Ovary (tissue), 9 donors: Measurements from ENCODE around the gene F10. TPM values are rescaled to one million over a fixed set of nuclear protein-coding genes. Genes with fewer than 3 reads are reported as not detected.

Experiments used
- DNase-seq, 5 donors: peaks; one replicate each; pipeline ENCODE4 v3.0.0-alpha.2; 2019 to 2020
- H3K27ac ChIP-seq, 2 donors: fragments of 200-600 bp; one replicate each; pipeline versions ENCODE4 v1.5.1 to v1.8.0; 2019 to 2022
- H3K27me3 ChIP-seq: fragments of 200-600 bp; one replicate; pipeline ENCODE4 v1.8.0; 2022
- H3K36me3 ChIP-seq: fragments of 200-600 bp; sonication (generic); one replicate; pipeline ENCODE4 v1.5.1; 2019
- H3K4me1 ChIP-seq: one replicate; pipeline ENCODE4 v1.8.1; 2013; ENCODE audit warnings: mild to moderate bottlenecking, moderate library complexity; ENCODE audit not compliant: insufficient read depth
- H3K4me3 ChIP-seq: fragments of 200-600 bp; sonication (generic); one replicate; pipeline ENCODE4 v1.5.1; 2017
- H3K9me3 ChIP-seq, 2 donors: fragments of 200-600 bp in 1 of 2; sonication (generic) in 1 of 2; one replicate each; pipeline versions ENCODE4 v1.5.1 to v1.8.1; 2013 to 2019; ENCODE audit warnings: mild to moderate bottlenecking in 1 of 2, moderate library complexity in 1 of 2
- EP300 ChIP-seq: sonication (generic); formaldehyde crosslinking; IDR thresholded peaks from one replicate; pipeline ENCODE4 v1.6.1; 2017; ENCODE audit warnings: antibody characterized with exemption
- POLR2A ChIP-seq: fragments of 450-650 bp; IDR thresholded peaks from one replicate; pipeline ENCODE4 v1.6.1; 2017; ENCODE audit warnings: antibody characterized with exemption, mild to moderate bottlenecking, moderate library complexity
- WGBS, 3 donors: extraction: QIAGEN DNeasy Blood & Tissue Kit in 1 of 3; methylation state at CpG; one replicate each; pipeline versions ENCODE4 v1.1.5 to v1.1.7; 2013 to 2017; 5-methylcytosine and 5-hydroxymethylcytosine counted together
- intact Hi-C, 4 donors: fragments of 100-400 bp; cut with DNase I; formaldehyde crosslinking; loops; one replicate each; pipeline versions ENCODE4 v1.11.0 to v1.15.1; 2022 to 2023
- polyA plus RNA-seq, 2 donors: library from polyadenylated mRNA; stranded (reverse); fragments of 200-250 nt in 1 of 2; fragments of 350-450 nt in 1 of 2; fragmentation: Illumina TruSeq in 1 of 2; extraction: RNeasy Lipid Tissue Mini Kit (QIAGEN cat#74804) in 1 of 2; gene quantifications; one replicate each; pipeline ENCODE4 v1.2.3, GENCODE V29; 2013 to 2014
- total RNA-seq, 7 donors: library from RNA; depleted of rRNA in 2 of 7; stranded (reverse); fragments of >200 nt in 2 of 7; fragmentation: NEBNext Ultra II Directional in 3 of 7; extraction: Animal tissue kit (Norgen Biotek cat#: 25700) in 3 of 7; gene quantifications; one replicate each; pipeline versions ENCODE4 v1.1.0 to v1.2.4, GENCODE V29; 2016 to 2023
- TF ChIP-seq, protein P1 (sequence below), 3 donors: fragments of 450-650 bp in 2 of 3; fragments of 200-600 bp in 1 of 3; IDR thresholded peaks; one replicate each; pipeline versions ENCODE4 v1.5.1 to v1.8.0; 2016 to 2022; ENCODE audit warnings: antibody characterized with exemption in 3 of 3, mild to moderate bottlenecking in 1 of 3
- donor health status: DM: no; HTN: no; CAD: no; lungs with moderate emphysema.
- donor health status: DM: no; HTN: no; CAD: no.
- donor health status: Bipolar disorder and iron deficiency.
- donor health status: DM: yes; HTN: yes; CAD: no.
- donor health status: DM: no; HTN: no; CAD: no.
- donor health status: DM: yes; HTN: yes; CAD: no.

The F10 gene
- total and polyA plus RNA-seq, 9 donors = 13.8 to 41.7 (median 28.3) TPM

DNA sequence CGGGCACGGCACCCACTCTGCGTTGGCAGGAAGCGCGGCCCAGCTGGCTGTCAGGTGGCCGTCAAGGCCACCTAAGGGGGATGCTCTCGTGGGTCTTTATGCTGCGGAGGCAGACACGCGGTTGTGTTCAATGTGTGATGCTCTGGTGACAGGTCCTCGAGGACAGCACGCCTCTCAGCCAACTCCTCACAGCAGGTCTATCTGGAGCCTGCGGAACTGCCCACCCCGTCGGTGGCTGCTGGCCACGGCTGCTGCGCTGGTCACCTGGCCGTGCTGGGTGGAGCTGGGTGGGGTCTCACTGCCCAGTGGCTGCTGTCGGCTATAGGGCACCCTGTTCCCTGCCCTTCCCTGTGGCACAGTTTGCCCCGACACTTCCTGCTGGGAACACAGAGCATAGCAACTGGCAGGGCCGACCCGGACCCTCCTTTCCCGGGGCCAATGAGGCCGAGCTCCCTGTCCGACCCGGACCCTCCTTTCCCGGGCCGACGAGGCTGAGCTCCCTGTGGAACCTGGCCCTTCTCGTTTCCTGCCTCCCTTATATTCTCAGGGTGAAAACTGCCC is 31.3 kb upstream of the F10 start:
- Histone ChIP-seq H3K4me3 (no peak overlapping the region), H3K36me3 (no peaks in the 10 kb centered on the region), H3K4me1 (no peaks in the 10 kb centered on the region), H3K9me3 (no peaks in the 10 kb centered on the region), H3K27ac (no peak overlapping the region), H3K27me3 (no peaks in the 10 kb centered on the region)
- 83 to 84% (median 84%) methylated on average over 24 to 30 of the region's 30 CpGs for WGBS, 3 donors
- intact Hi-C loops = no loop called here
- TF ChIP-seq EP300 (no peak), POLR2A (no peak)
- TF ChIP-seq, protein P1, sequence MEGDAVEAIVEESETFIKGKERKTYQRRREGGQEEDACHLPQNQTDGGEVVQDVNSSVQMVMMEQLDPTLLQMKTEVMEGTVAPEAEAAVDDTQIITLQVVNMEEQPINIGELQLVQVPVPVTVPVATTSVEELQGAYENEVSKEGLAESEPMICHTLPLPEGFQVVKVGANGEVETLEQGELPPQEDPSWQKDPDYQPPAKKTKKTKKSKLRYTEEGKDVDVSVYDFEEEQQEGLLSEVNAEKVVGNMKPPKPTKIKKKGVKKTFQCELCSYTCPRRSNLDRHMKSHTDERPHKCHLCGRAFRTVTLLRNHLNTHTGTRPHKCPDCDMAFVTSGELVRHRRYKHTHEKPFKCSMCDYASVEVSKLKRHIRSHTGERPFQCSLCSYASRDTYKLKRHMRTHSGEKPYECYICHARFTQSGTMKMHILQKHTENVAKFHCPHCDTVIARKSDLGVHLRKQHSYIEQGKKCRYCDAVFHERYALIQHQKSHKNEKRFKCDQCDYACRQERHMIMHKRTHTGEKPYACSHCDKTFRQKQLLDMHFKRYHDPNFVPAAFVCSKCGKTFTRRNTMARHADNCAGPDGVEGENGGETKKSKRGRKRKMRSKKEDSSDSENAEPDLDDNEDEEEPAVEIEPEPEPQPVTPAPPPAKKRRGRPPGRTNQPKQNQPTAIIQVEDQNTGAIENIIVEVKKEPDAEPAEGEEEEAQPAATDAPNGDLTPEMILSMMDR (IDR thresholded peaks at IDR 0.05) = no peak
- DNase-seq = peak in 1 of 5 donors; percentile 7

DNA sequence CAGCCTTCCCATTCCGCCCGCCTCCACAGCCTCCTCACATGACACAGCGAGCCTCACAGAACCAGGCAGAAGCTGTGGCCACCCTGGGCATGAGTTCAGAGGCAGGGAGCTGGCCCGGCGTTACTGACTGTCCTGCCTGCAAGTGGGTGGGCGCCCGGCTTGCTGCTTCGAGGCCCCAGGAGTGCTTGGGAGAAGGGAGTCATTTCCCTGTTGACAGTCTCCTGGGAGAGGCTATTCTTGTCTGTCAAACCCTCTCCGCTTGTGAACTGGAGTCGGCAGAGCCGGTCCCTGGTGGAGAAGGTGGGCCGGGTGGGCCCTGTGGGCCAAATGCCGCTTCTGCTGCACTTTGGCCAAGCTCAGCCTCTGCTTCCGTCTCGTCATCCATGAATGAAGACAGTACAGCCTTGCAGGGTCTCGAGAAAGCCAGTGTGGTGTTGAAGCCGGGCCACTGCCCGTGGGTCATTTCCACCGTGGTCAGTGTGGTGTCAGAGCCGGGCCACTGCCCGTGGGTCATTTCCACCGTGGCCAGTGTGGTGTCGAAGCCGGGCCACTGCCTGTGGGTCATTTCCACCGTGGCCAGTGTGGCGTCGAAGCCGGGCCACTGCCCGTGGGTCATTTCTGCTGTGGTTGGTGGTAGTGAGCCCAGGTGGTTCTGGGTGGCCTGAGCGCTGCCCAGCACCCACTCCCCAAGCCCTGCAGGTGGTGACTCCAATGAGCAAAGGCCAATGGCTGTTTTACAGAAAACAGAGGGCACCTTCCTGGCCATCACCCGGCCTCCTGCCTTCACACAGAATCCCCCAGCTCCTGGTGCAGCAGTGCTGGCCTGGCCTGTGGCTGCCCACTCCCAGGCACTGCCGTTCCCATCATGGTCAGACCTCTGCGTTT is 30.5 kb upstream of the F10 start:
- no peak for TF ChIP-seq EP300
- intact Hi-C loops = no loop called here
- Histone ChIP-seq H3K9me3 (no peaks in the 10 kb centered on the region), H3K36me3 (no peaks in the 10 kb centered on the region), H3K4me3 (no peak overlapping the region), H3K27me3 (no peaks in the 10 kb centered on the region), H3K27ac (no peak overlapping the region), H3K4me1 (no peaks in the 10 kb centered on the region)
- 84 to 86% (median 86%) methylated on average over 31 to 33 of the region's 33 CpGs for WGBS, 3 donors
- DNase-seq = no peak

DNA sequence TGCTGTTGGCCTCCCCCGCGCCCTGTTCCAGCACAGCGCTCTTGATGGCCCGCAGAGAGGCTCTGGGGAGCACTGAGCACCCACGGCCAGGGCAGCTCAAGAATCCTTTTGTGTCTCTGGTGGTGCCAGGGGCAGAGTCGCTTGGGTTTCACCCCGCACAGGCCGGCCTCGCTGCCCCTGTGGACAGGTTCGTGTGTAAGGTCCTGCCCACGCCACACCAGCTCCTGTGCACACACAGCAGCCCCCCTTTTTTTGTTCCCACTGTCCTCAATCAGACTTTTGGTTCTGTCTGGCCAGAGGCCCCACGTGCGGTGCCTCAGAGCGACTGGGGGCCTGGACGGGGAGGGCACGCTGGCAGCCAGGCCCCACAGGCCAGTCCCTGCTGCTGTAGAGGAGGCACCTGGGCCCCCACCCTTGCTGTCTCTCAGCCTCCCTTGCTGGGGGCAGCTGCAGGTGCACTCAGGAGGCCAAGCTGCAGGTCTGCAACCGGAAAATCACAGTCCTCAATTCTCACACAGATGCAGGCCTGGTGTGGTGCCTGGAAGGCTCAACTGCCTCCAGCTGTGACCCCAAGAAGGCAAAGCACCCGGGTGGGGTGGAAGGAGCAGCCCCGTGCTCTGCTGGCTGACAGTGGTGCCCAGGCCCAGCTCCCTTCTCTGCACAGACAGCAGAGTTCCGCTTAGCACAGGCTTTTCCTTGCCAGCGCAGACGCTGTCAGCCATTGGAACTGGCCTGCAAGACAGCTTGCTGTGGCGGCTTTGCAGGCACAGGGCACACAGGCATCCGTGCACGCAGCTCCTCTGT is 29.6 kb upstream of the F10 start:
- Histone ChIP-seq H3K27ac (no peak overlapping the region), H3K27me3 (no peaks in the 10 kb centered on the region), H3K4me3 (no peak overlapping the region), H3K36me3 (no peaks in the 10 kb centered on the region), H3K4me1 (no peaks in the 10 kb centered on the region), H3K9me3 (no peaks in the 10 kb centered on the region)
- no peak for TF ChIP-seq EP300
- TF ChIP-seq POLR2A = no peak
- TF ChIP-seq, protein P1 (IDR thresholded peaks at IDR 0.05) = no peak
- 76 to 84% (median 82%) methylated on average over 25 of the region's 25 CpGs for WGBS, 3 donors
- intact Hi-C loops = no loop called here
- no peak for DNase-seq

DNA sequence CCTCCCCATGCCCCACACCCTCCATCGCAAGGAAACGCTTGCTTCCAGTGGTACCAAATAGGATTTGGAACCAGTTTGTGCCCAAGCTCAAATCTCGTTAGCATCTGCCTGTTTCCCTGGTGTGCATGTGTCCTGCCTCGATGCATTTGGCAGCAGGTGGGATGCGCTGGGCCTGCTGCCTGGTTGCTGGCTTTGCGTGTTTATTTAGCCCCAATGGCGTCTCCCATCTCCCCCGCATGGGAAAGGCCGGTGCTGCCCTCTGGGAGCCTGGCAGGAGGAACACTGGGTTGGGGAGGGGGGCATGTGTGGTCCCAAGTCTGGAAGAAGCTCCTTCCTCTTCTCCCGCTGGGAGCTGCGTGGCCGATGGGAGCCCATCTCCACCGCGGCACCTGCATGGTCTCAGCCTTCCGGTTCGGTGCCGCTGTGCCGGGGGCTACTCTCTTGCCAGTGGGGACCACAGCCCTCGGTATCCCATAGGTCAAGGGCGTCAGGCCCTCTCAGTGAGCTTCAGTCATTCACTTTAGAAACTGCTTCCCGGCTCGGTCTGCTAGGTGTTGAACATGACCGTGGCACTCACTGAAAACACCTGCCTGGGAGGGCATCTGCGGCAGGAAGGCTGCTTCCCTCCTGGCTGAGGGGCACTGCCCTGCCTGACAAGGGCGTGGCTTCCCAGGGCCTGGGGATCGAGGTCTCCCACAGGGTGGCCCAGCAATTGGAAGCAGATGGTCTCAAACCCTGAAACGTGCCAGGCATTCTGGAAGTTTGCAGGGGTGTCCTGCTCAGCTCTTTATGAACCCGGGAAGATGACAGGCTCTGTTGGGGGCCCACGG is 28.8 kb upstream of the F10 start:
- Histone ChIP-seq H3K4me3 (no peak overlapping the region), H3K27me3 (no peaks in the 10 kb centered on the region), H3K4me1 (no peaks in the 10 kb centered on the region), H3K9me3 (no peaks in the 10 kb centered on the region), H3K27ac (no peak overlapping the region), H3K36me3 (no peaks in the 10 kb centered on the region)
- DNase-seq = no peak
- TF ChIP-seq, protein P1 (IDR thresholded peaks at IDR 0.05) = no peak
- no peak for TF ChIP-seq EP300
- TF ChIP-seq POLR2A = no peak
- 60 to 66% (median 62%) methylated on average over 28 to 29 of the region's 29 CpGs for WGBS, 3 donors
- intact Hi-C loops = no loop called here
